ENCODE data around the gene NTM.

NTM gene

GRCh38 chr11:132202621-132203020, 832.2 kb downstream of the NTM start:
- H4K20me1 ChIP-seq (ENCODE audit: control insufficient read depth, insufficient read depth, low read depth, low read length), result no peaks in the 10 kb centered on the region
- no peak overlapping the region for H3K4me3 ChIP-seq (ENCODE audit: low read length)
- H3K27me3 ChIP-seq (ENCODE audit: control insufficient read depth, low read length), result no peaks in the 10 kb centered on the region
- no peak for TF ChIP-seq CTCF (IDR thresholded peaks at IDR 0.05; ENCODE audit: low read depth, low read length, poor library complexity, severe bottlenecking)
- TF ChIP-seq EZH2phosphoT487 (IDR thresholded peaks at IDR 0.05; ENCODE audit: borderline replicate concordance, low read length), result no peak
- no peaks in the 10 kb centered on the region for H3K36me3 ChIP-seq (ENCODE audit: control insufficient read depth, low read length)
- no peak overlapping the region for H3K27ac ChIP-seq (ENCODE audit: low read depth, low read length)
- no peaks in the 10 kb centered on the region for H3K79me2 ChIP-seq (ENCODE audit: control insufficient read depth, low read length)
- H3K4me2 ChIP-seq (ENCODE audit: low read length), result no peak overlapping the region
- H3F3A ChIP-seq (ENCODE audit: control insufficient read depth, insufficient read depth), result no peaks in the 10 kb centered on the region
- H3K9me3 ChIP-seq (ENCODE audit: control insufficient read depth, insufficient read depth, low read length), result no peaks in the 10 kb centered on the region
- H3K4me1 ChIP-seq (ENCODE audit: control insufficient read depth, low read length), result no peaks in the 10 kb centered on the region
- H3K9me2 ChIP-seq (replicated peaks; ENCODE audit: control insufficient read depth, low read length), result no peaks in the 10 kb centered on the region

GRCh38 chr11:132205006-132205405, 834.6 kb downstream of the NTM start:
- Histone ChIP-seq H3K27ac (ENCODE audit: low read depth, low read length) (no peak overlapping the region), H3K9me3 (ENCODE audit: control insufficient read depth, insufficient read depth, low read length) (no peaks in the 10 kb centered on the region), H3K79me2 (ENCODE audit: control insufficient read depth, low read length) (no peaks in the 10 kb centered on the region), H4K20me1 (ENCODE audit: control insufficient read depth, insufficient read depth, low read depth, low read length) (no peaks in the 10 kb centered on the region), H3K4me3 (ENCODE audit: low read length) (no peak overlapping the region), H3K9me2 (replicated peaks; ENCODE audit: control insufficient read depth, low read length) (no peaks in the 10 kb centered on the region), H3K4me2 (ENCODE audit: low read length) (no peak overlapping the region), H3K36me3 (ENCODE audit: control insufficient read depth, low read length) (no peaks in the 10 kb centered on the region), H3K4me1 (ENCODE audit: control insufficient read depth, low read length) (no peaks in the 10 kb centered on the region), H3F3A (ENCODE audit: control insufficient read depth, insufficient read depth) (no peaks in the 10 kb centered on the region), H3K27me3 (ENCODE audit: control insufficient read depth, low read length) (no peaks in the 10 kb centered on the region)
- no peak for TF ChIP-seq EZH2phosphoT487 (IDR thresholded peaks at IDR 0.05; ENCODE audit: borderline replicate concordance, low read length)
- no peak for TF ChIP-seq CTCF (IDR thresholded peaks at IDR 0.05; ENCODE audit: low read depth, low read length, poor library complexity, severe bottlenecking)

GRCh38 chr11:132205496-132205895, 835.1 kb downstream of the NTM start:
- Histone ChIP-seq H4K20me1 (ENCODE audit: control insufficient read depth, insufficient read depth, low read depth, low read length) (no peaks in the 10 kb centered on the region), H3K4me1 (ENCODE audit: control insufficient read depth, low read length) (no peaks in the 10 kb centered on the region), H3K27ac (ENCODE audit: low read depth, low read length) (no peak overlapping the region), H3K27me3 (ENCODE audit: control insufficient read depth, low read length) (no peaks in the 10 kb centered on the region), H3K4me2 (ENCODE audit: low read length) (no peak overlapping the region), H3F3A (ENCODE audit: control insufficient read depth, insufficient read depth) (no peaks in the 10 kb centered on the region), H3K4me3 (ENCODE audit: low read length) (no peak overlapping the region), H3K36me3 (ENCODE audit: control insufficient read depth, low read length) (no peaks in the 10 kb centered on the region), H3K9me2 (replicated peaks; ENCODE audit: control insufficient read depth, low read length) (no peaks in the 10 kb centered on the region), H3K79me2 (ENCODE audit: control insufficient read depth, low read length) (no peaks in the 10 kb centered on the region), H3K9me3 (ENCODE audit: control insufficient read depth, insufficient read depth, low read length) (no peaks in the 10 kb centered on the region)
- no peak for TF ChIP-seq EZH2phosphoT487 (IDR thresholded peaks at IDR 0.05; ENCODE audit: borderline replicate concordance, low read length)
- no peak for TF ChIP-seq CTCF (IDR thresholded peaks at IDR 0.05; ENCODE audit: low read depth, low read length, poor library complexity, severe bottlenecking)

GRCh38 chr11:132206993-132207392, 836.6 kb downstream of the NTM start:
- Histone ChIP-seq H3K4me2 (ENCODE audit: low read length) (no peak overlapping the region), H3K79me2 (ENCODE audit: control insufficient read depth, low read length) (no peaks in the 10 kb centered on the region), H3K27ac (ENCODE audit: low read depth, low read length) (no peak overlapping the region), H3F3A (ENCODE audit: control insufficient read depth, insufficient read depth) (no peaks in the 10 kb centered on the region), H3K9me2 (replicated peaks; ENCODE audit: control insufficient read depth, low read length) (no peaks in the 10 kb centered on the region), H3K4me1 (ENCODE audit: control insufficient read depth, low read length) (no peaks in the 10 kb centered on the region), H3K4me3 (ENCODE audit: low read length) (no peak overlapping the region), H3K9me3 (ENCODE audit: control insufficient read depth, insufficient read depth, low read length) (no peaks in the 10 kb centered on the region), H3K27me3 (ENCODE audit: control insufficient read depth, low read length) (no peaks in the 10 kb centered on the region), H4K20me1 (ENCODE audit: control insufficient read depth, insufficient read depth, low read depth, low read length) (no peaks in the 10 kb centered on the region), H3K36me3 (ENCODE audit: control insufficient read depth, low read length) (no peaks in the 10 kb centered on the region)
- TF ChIP-seq EZH2phosphoT487 (IDR thresholded peaks at IDR 0.05; ENCODE audit: borderline replicate concordance, low read length), result no peak
- no peak for TF ChIP-seq CTCF (IDR thresholded peaks at IDR 0.05; ENCODE audit: low read depth, low read length, poor library complexity, severe bottlenecking)
